Measurements from ENCODE around the gene EDRF1.
A peak's percentile ranks its signal among the peaks of the same experiment; 100 is the strongest.
"Not testable (repeated sequence)": the region's sequence is repeated elsewhere in the genome, so short reads cannot be mapped to it uniquely, and the experiment has no call there.

The EDRF1 gene

GRCh38 chr10:125700355-125700911, 19.1 kb upstream of the EDRF1 start:
- H3K4me3 ChIP-seq (ENCODE audit: low read depth, low read length): no peak overlapping the region
- ChIA-PET POLR2A (no interaction called here), CTCF (interaction anchor here (0.9 to 3.5 kb wide), 13 partner anchors 9 to 1165 kb away, joined by 3 to 17 read pairs (median 4); no protein-coding TSS in a partner anchor)
- DNase-seq (ENCODE audit: low read depth, low spot score): no peak
- TF ChIP-seq CTCF (IDR thresholded peaks at IDR 0.05; ENCODE audit: insufficient read depth, low read length, missing control alignments): peak; percentile 13

GRCh38 chr10:125707541-125708468, 11.7 kb upstream of the EDRF1 start:
- no peak overlapping the region for H3K4me3 ChIP-seq (ENCODE audit: low read depth, low read length)
- no peak for TF ChIP-seq CTCF (IDR thresholded peaks at IDR 0.05; ENCODE audit: insufficient read depth, low read length, missing control alignments)
- ChIA-PET POLR2A (interaction anchor here (0.8 kb wide), 1 partner anchor 12 kb away, joined by 4 read pairs; the partner anchor contains the start of gene EDRF1), CTCF (interaction anchor here (0.7 to 1.0 kb wide), 2 partner anchors 10 to 15 kb away, joined by 3 to 4 read pairs; no protein-coding TSS in a partner anchor)
- DNase-seq (ENCODE audit: low read depth, low spot score): no peak

GRCh38 chr10:125708971-125709503, 10.5 kb upstream of the EDRF1 start:
- ChIA-PET CTCF (no interaction called here), POLR2A (no interaction called here)
- DNase-seq (ENCODE audit: low read depth, low spot score): no peak
- TF ChIP-seq CTCF (IDR thresholded peaks at IDR 0.05; ENCODE audit: insufficient read depth, low read length, missing control alignments): no peak
- H3K4me3 ChIP-seq (ENCODE audit: low read depth, low read length): no peak overlapping the region

GRCh38 chr10:125709553-125710474, 9.7 kb upstream of the EDRF1 start:
- DNase-seq (ENCODE audit: low read depth, low spot score): no peak
- ChIA-PET CTCF (interaction anchor here (1.4 kb wide), 1 partner anchor 9 kb away, joined by 4 read pairs; no protein-coding TSS in a partner anchor), POLR2A (no interaction called here)
- no peak for TF ChIP-seq CTCF (IDR thresholded peaks at IDR 0.05; ENCODE audit: insufficient read depth, low read length, missing control alignments)
- no peak overlapping the region for H3K4me3 ChIP-seq (ENCODE audit: low read depth, low read length)

- no peak overlapping the region for H3K4me3 ChIP-seq (ENCODE audit: low read depth, low read length)
- DNase-seq (ENCODE audit: low read depth, low spot score): no peak
- CTCF ChIA-PET: interaction anchor here (0.8 to 1.4 kb wide), 5 partner anchors 8 to 719 kb away, joined by 3 to 4 read pairs (median 3); no protein-coding TSS in a partner anchor
- POLR2A ChIA-PET: no interaction called here
- TF ChIP-seq CTCF (IDR thresholded peaks at IDR 0.05; ENCODE audit: insufficient read depth, low read length, missing control alignments): no peak
Observed at GRCh38 chr10:125711110-125711750, 8.3 kb upstream of the EDRF1 start.

GRCh38 chr10:125714728-125715127, 4.8 kb upstream of the EDRF1 start:
- POLR2A ChIA-PET; CTCF ChIA-PET; H3K4me3 ChIP-seq (ENCODE audit: low read depth, low read length); DNase-seq (ENCODE audit: low read depth, low spot score): not testable (repeated sequence)

Data from AG04449 (cell line).